GM18505 (cell line): ENCODE data around the gene DBN1.

Source experiments
- ATAC-seq: cut with Tn5 transposase; IDR thresholded peaks from one replicate; pipeline ENCODE4 v1.9.1; 2021; ENCODE audit not compliant: unreplicated experiment
- POLR2A ChIP-seq: IDR thresholded peaks from 4 replicates; pipeline ENCODE4 v1.6.1; 2011; ENCODE audit warnings: borderline replicate concordance; ENCODE audit not compliant: insufficient read depth, insufficient read length; ENCODE audit errors: extremely low read depth

Gene DBN1

DNA sequence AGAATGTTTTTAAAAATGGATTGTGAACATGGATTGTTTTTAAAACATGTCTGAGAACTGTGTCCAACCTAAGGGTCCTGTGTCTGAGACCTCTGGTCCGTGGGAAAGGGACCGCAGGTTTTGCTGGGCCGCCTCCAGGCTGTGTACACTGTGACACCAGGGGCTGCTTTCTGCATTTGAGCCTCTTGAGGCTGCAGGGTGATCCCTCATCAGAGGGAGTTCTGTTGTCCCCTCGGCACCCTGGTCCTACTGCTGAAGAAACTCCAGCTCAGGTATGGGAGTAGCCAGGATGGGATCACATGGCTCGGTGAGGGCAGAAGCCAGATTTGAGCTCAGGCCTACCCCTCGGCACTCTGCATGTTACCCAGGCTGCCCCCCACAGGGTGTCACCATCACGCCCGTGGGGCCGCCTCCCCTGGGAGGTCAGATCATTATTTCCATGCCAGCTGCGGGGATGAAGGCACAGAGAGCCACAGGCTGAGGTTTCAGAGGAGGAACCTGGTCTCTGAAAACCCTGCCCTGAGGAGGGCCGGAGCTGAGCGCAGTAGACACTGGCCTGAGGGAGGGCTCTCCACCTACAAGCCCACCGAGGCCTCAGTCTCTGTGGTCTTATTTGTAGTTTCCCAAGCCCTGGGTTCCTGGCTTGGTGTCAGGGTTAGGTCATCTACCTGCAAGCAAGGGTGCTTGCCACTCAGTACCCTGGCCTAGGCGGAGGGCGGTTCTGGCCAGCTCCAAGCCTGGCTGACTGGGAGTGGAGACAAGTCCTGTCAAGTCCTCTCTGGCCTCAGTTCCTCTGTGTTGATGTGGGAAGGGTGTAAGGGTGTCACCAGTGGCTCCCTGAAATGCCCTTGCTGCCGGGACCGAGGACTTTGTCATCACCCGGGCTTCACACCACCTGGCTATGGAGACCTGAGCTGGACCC is 24.0 kb downstream of the DBN1 start:
- no peak for ATAC-seq
- TF ChIP-seq POLR2A, result peak; percentile 33

DNA sequence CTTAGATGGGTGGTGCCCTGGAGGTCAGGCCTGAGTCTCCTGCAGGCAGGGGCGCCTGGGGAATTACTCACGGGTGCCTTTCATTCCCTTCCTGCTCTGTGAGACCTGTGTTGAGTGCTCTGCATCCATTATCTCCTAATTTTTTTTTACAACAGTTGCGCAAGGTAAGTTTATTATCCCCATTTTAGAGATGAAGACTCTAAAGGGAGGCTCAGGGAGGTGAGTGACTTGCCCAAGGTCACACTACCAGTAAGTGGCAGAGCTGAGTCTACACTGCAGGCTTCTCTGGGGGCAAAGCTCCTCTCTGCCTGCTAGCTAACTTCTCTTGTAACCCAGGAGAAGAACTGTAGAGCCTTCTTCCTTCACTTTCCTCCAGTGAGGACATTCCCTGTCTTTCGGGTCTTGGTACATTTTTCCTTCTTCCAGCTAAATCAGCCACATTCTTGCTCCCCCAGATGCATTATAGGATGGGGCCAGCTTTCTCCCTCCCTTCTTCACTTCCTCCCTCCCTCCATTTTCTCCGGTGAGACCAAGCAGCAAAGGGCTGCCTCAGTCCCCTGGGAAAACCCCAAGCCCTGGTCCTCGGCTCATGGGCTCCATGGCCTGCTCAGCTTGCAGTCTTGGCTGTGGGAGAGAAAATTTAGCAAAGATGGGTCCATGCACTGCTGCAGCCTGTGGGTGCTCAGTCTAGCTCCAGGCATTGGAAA is 25.0 kb downstream of the DBN1 start:
- no peak for TF ChIP-seq POLR2A

GRCh38 chr5:177447611-177448243 is 25.7 kb downstream of the DBN1 start:
- no peak for TF ChIP-seq POLR2A
- ATAC-seq, result no peak

More for the DNA sequence above, 25.0 kb downstream of the DBN1 start:
- no peak for ATAC-seq

DNA sequence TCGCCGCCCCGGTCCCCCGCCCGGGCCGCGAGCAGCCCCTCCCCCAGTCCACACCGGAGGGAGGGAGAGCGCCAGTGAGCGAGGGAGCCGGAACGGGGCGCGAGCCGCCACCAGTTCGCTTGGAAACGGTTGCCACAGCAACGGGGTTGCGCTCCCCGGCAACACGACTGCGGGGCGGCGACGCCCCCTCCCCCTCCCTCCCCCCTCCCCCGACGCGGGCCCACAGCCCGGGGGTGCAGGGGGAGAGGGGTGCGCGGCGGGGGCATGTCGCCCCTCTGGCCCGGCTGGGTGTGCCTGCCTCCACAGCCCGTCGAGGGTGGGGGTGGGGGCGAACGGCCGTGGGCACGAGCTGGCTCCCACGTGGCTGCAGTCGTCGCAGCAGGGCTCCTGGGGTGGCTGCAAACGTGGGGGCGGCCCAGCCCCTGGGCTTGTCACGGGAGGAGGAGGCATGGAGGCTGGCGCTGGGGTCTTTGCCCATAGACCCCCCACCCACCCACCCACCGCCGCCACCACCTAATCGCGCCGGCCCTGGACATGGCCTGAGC is 26.3 kb downstream of the DBN1 start:
- peak; percentile 45 for ATAC-seq

GRCh38 chr5:177446200-177447065 is 27.0 kb downstream of the DBN1 start, which contains the start of gene PRR7:
Gene PRR7, plus strand, starts transcription at chr5:177446814. Its CDS starts 8,254 bp downstream, at chr5:177455068.
- peak; percentile 59 for TF ChIP-seq POLR2A
- peak; percentile 48 for ATAC-seq

More for the DNA sequence above, 26.3 kb downstream of the DBN1 start:
- TF ChIP-seq POLR2A, result no peak

GRCh38 chr5:177445917-177446199 is 27.6 kb downstream of the DBN1 start:
- no peak for TF ChIP-seq POLR2A
- no peak for ATAC-seq

DNA sequence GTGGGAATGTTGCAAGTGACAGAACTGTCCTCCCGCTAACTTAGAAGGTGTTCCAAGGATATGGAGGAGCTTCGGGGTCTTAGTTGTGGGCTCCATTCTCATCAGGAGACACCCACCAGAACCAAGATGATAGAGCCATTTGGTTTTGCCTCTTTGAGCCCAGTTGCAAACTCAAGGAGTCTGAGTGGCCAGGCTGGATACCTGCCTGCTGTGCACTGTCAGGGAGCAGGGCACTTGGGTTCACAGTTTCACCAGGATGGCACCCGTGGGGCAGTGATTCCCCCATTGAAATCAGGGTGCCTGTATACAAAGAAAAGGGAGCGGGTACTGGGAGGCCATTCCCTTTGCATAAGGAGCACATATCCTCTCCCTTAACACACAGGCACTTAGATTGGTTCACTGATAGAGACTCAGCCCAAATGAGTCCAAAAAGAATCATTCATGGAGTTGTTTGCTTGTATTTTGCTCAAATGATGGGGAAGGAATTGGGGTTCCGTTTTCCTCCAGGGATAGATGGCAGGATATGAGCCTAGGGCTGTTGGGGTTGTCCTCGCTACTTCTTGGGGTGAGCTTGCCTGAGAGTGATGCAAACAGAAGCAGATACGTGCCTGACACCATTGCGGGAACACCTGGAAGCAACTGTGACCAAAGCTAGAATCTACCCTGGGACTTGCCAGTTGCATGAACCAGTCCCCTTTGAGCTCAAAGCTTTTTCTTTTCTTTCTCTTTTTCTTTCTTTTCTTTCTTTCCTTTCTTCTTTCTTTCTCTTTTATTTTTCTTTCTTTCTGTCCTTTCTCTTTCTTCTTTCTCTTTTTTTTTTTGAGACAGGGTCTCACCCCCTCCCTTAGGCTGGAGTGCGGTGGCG is 28.1 kb downstream of the DBN1 start:
- ATAC-seq, result no peak
- TF ChIP-seq POLR2A, result peak; percentile 20

DNA sequence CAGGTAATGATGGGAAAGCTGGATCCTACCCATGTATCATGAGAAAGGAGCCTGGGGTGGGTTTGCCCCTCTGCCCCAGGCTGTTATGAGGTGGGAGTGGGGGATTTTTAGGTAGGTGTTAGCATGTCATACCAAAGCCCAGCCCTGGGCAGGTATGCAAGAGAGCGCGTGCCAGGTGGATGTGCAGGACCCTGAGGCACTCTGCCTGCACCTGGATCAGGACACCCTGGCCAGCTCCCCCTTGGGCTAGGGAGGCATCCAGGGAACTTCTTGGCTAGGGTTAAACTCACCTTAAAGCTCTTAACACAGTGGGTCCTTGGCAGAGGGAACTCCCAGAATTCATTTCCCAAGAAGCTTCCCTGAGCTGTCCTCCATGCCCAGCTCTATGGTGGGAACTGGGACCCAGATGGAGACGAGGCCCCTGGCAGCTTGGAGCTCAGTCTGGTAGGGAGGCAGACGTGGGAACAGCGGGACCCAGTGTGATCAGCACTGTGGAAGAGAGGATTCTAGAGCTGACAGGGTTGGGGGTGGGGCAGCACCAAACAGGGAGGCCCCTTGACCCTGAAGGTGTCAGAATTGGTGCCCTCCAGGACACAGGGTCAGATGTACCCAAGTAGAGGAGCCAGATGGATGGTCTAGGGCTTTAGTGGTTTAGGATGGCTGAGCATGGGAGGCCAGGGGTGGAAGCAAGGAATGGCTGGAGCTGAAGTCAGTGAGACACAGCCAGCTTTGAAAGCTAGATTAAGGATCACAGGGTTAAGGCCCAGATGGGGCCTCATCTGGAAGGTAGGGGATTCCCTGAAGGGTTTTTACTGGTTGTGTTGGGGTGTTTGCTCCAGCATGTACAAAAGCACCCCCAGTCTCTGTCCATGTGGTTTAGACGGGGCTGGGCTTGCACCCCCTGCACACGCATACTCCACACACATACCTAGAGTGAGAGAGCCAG is 29.1 kb downstream of the DBN1 start:
- TF ChIP-seq POLR2A, result peak; percentile 56
- ATAC-seq, result no peak

DNA sequence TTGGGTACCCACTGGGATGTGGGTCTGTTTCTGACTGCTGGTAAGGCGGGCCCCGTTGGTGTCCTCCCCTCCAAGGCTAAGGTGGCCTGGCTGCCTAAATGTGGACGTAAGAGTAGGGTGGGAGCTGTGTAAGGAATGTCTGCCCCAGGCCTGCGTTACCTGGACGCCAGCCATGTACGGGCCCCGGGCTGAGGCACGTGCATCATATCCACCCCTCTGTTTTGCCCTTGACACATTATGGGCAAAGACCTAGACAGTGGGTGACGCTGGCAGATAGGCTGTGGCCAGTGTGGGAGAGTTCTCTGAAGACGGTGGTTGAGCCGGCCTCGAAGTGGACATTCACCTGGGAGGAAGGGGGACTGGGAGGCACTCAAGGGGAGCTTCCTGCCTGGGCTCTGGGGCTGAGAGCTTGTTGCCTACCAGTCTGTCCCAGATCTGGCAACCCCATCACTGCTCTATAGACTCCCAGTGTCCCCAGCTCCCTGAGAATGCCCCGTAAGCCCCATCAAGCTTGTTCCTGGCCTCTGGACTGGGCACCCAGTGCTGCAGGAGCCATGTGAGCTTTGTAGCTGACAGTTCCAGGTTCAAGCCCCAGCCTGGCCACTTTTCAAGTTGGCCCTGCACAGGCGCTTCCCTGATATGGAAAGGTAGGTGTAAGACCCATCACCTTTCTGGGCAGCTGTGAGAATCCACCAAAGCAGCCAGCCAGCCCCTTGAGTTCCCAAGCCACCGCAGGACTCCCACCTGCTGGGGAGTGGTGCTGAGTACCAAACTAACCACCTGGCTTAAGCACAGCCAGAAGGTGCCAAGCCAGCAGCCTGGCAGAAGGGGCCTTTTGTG is 30.1 kb downstream of the DBN1 start:
- no peak for TF ChIP-seq POLR2A
- ATAC-seq, result no peak
